ENCODE measurements around the gene SKIC8.

The SKIC8 gene

GRCh38 chr15:78261062-78261461 is 38.3 kb downstream of the SKIC8 start:
- Histone ChIP-seq H3K36me3 (replicated peaks; ENCODE audit: insufficient read depth, low read length) (no peaks in the 10 kb centered on the region), H4K20me1 (ENCODE audit: insufficient read depth, low read length) (no peaks in the 10 kb centered on the region), H3K79me2 (ENCODE audit: low read length) (no peaks in the 10 kb centered on the region), H3K4me2 (ENCODE audit: low read depth, low read length) (no peak overlapping the region), H3K4me3 (ENCODE audit: low read length) (no peak overlapping the region), H3K9me2 (replicated peaks; ENCODE audit: insufficient read depth, low read length) (no peaks in the 10 kb centered on the region), H3F3A (ENCODE audit: insufficient read depth, low read length) (no peaks in the 10 kb centered on the region), H3K9me3 (replicated peaks; ENCODE audit: insufficient read depth, low read length) (no peaks in the 10 kb centered on the region), H3K27me3 (replicated peaks; ENCODE audit: insufficient read depth, low read length) (peaks cover 10% of the 10 kb centered on the region), H3K27ac (ENCODE audit: low read length) (no peak overlapping the region), H2AFZ (ENCODE audit: low read length) (no peak overlapping the region), H3K4me1 (ENCODE audit: low read length) (no peaks in the 10 kb centered on the region), H3K9ac (ENCODE audit: low read length) (no peak overlapping the region)
- TF ChIP-seq EZH2 (optimal IDR thresholded peaks at IDR 0.05; ENCODE audit: low read depth, low read length), result no peak
- TF ChIP-seq CTCF (IDR thresholded peaks at IDR 0.05; ENCODE audit: low read length), result no peak
- TF ChIP-seq EZH2phosphoT487 (IDR thresholded peaks at IDR 0.05; ENCODE audit: low read length), result no peak
- no peak for DNase-seq

GRCh38 chr15:78260489-78260888 is 38.9 kb downstream of the SKIC8 start:
- Histone ChIP-seq H3K9me3 (replicated peaks; ENCODE audit: insufficient read depth, low read length) (no peaks in the 10 kb centered on the region), H3K4me2 (ENCODE audit: low read depth, low read length) (no peak overlapping the region), H3K36me3 (replicated peaks; ENCODE audit: insufficient read depth, low read length) (no peaks in the 10 kb centered on the region), H3K9ac (ENCODE audit: low read length) (no peak overlapping the region), H3K27ac (ENCODE audit: low read length) (no peak overlapping the region), H3K4me1 (ENCODE audit: low read length) (no peaks in the 10 kb centered on the region), H3K4me3 (ENCODE audit: low read length) (no peak overlapping the region), H4K20me1 (ENCODE audit: insufficient read depth, low read length) (no peaks in the 10 kb centered on the region), H3F3A (ENCODE audit: insufficient read depth, low read length) (no peaks in the 10 kb centered on the region), H3K27me3 (replicated peaks; ENCODE audit: insufficient read depth, low read length) (peaks cover 8% of the 10 kb centered on the region), H3K9me2 (replicated peaks; ENCODE audit: insufficient read depth, low read length) (no peaks in the 10 kb centered on the region), H3K79me2 (ENCODE audit: low read length) (no peaks in the 10 kb centered on the region), H2AFZ (ENCODE audit: low read length) (no peak overlapping the region)
- TF ChIP-seq EZH2phosphoT487 (IDR thresholded peaks at IDR 0.05; ENCODE audit: low read length) (no peak), CTCF (IDR thresholded peaks at IDR 0.05; ENCODE audit: low read length) (no peak), EZH2 (optimal IDR thresholded peaks at IDR 0.05; ENCODE audit: low read depth, low read length) (no peak)
- no peak for DNase-seq

- no peak overlapping the region for H3K4me2 ChIP-seq (ENCODE audit: low read depth, low read length)
- no peaks in the 10 kb centered on the region for H3K79me2 ChIP-seq (ENCODE audit: low read length)
- no peaks in the 10 kb centered on the region for H3F3A ChIP-seq (ENCODE audit: insufficient read depth, low read length)
- no peak overlapping the region for H2AFZ ChIP-seq (ENCODE audit: low read length)
- DNase-seq, result no peak
- H3K9ac ChIP-seq (ENCODE audit: low read length), result no peak overlapping the region
- no peaks in the 10 kb centered on the region for H3K27me3 ChIP-seq (replicated peaks; ENCODE audit: insufficient read depth, low read length)
- no peak overlapping the region for H3K4me3 ChIP-seq (ENCODE audit: low read length)
- no peaks in the 10 kb centered on the region for H3K4me1 ChIP-seq (ENCODE audit: low read length)
- H3K9me3 ChIP-seq (replicated peaks; ENCODE audit: insufficient read depth, low read length), result no peaks in the 10 kb centered on the region
- no peaks in the 10 kb centered on the region for H4K20me1 ChIP-seq (ENCODE audit: insufficient read depth, low read length)
- H3K27ac ChIP-seq (ENCODE audit: low read length), result no peak overlapping the region
- H3K36me3 ChIP-seq (replicated peaks; ENCODE audit: insufficient read depth, low read length), result no peaks in the 10 kb centered on the region
- TF ChIP-seq EZH2phosphoT487 (IDR thresholded peaks at IDR 0.05; ENCODE audit: low read length) (no peak), CTCF (IDR thresholded peaks at IDR 0.05; ENCODE audit: low read length) (no peak), EZH2 (optimal IDR thresholded peaks at IDR 0.05; ENCODE audit: low read depth, low read length) (no peak)
- H3K9me2 ChIP-seq (replicated peaks; ENCODE audit: insufficient read depth, low read length), result no peaks in the 10 kb centered on the region
Measured at GRCh38 chr15:78259232-78259631, 40.2 kb downstream of the SKIC8 start.

Data from MM.1S (cell line).